GM12878 (cell line): Measurements from ENCODE around the gene FKBP1B. TPM values are rescaled to one million over a fixed set of nuclear protein-coding genes. Genes with fewer than 3 reads are reported as not detected.

ENCODE experiments used
- ATAC-seq: fragments of 200-7000 bp; cut with Tn5 transposase; 3 replicates; pipeline ENCODE4 v1.9.1; 2020; ENCODE audit warnings: mild to moderate bottlenecking, moderate library complexity
- BruUV-seq: library from RNA; stranded (reverse); fragments of 400-500 nt; replicated peaks from 2 replicates; lab custom pipeline; 2021; lab: Mats Ljungman, UMichigan
- CTCF ChIA-PET: fragments of 300-600 bp; sonication (Branson Sonifier 250); formaldehyde crosslinking; extraction: SDS; loops from one replicate; lab custom pipeline; 2021; ENCODE audit warnings: inconsistent platforms; lab: Yijun Ruan, JAX
- POLR2A ChIA-PET: fragments of 350-600 bp; formaldehyde crosslinking; extraction: SDS; loops from one replicate; lab custom pipeline; 2021; ENCODE audit warnings: inconsistent platforms; lab: Charles Lee
- RAD21 ChIA-PET: fragments of 300-600 bp; sonication (Branson Sonifier 250); formaldehyde crosslinking; loops from one replicate; lab custom pipeline; 2023; ENCODE audit warnings: antibody characterized with exemption; ENCODE audit not compliant: unreplicated experiment; lab: Charles Lee
- SMC1A ChIA-PET: fragments of 300-600 bp; sonication (Branson Sonifier 250); formaldehyde crosslinking; loops from one replicate; lab custom pipeline; 2023; ENCODE audit not compliant: unreplicated experiment, uncharacterized antibody; lab: Charles Lee
- DNase-seq: peaks from one replicate; pipeline ENCODE4 v3.0.0-alpha.2; 2011; ENCODE audit warnings: low read depth, low spot score
- FAIRE-seq: peaks from 3 replicates; lab custom pipeline; 2011; peaks lifted over from hg19 to GRCh38; lab: Jason Lieb, UNC
- H2AFZ ChIP-seq: 2 replicates; pipeline ENCODE4 v1.6.0; 2011; ENCODE audit warnings: low read depth, low read length, control low read depth; ENCODE audit not compliant: control insufficient read depth
- H3K27ac ChIP-seq: 2 replicates; pipeline ENCODE4 v1.5.1; 2011; ENCODE audit warnings: control low read depth; ENCODE audit not compliant: control insufficient read depth, insufficient read depth
- H3K27me3 ChIP-seq, 2 experiments: replicated peaks in 1 of 2; 2 replicates each; pipeline versions ENCODE4 v1.6.0 to v1.6.1; 2011; ENCODE audit warnings: low read length in 1 of 2; ENCODE audit not compliant: control insufficient read depth in 2 of 2, insufficient read depth in 2 of 2
- H3K36me3 ChIP-seq, 2 experiments: 2 replicates each; pipeline ENCODE4 v1.5.1; 2011; ENCODE audit warnings: low read length in 1 of 2; ENCODE audit not compliant: control insufficient read depth in 2 of 2, insufficient read depth in 2 of 2
- H3K4me1 ChIP-seq: 2 replicates; pipeline ENCODE4 v1.6.1; 2011; ENCODE audit warnings: mild to moderate bottlenecking, low read length, moderate library complexity, mixed read lengths; ENCODE audit not compliant: control insufficient read depth, insufficient read depth
- H3K4me2 ChIP-seq: 2 replicates; pipeline ENCODE4 v1.6.0; 2011; ENCODE audit warnings: control low read depth; ENCODE audit not compliant: control insufficient read depth, insufficient read depth
- H3K4me3 ChIP-seq: fragments of 200-600 bp; sonication (generic); 2 replicates; pipeline ENCODE4 v1.5.1; 2016
- H3K79me2 ChIP-seq: 2 replicates; pipeline ENCODE4 v1.6.0; 2011; ENCODE audit warnings: low read length; ENCODE audit not compliant: control insufficient read depth, insufficient read depth
- H3K9ac ChIP-seq: 2 replicates; pipeline ENCODE4 v1.8.0; 2011; ENCODE audit warnings: low read length, control low read depth, mixed read lengths; ENCODE audit not compliant: control insufficient read depth, insufficient read depth
- H3K9me3 ChIP-seq: replicated peaks from 3 replicates; pipeline ENCODE4 v1.5.1; 2011; ENCODE audit warnings: mild to moderate bottlenecking, low read length; ENCODE audit not compliant: control insufficient read depth, insufficient read depth
- H4K20me1 ChIP-seq: 2 replicates; pipeline ENCODE4 v1.6.0; 2011; ENCODE audit not compliant: control insufficient read depth, insufficient read depth
- ASH2L ChIP-seq: fragments of 300-600, 200-600 bp; sonication (generic); IDR thresholded peaks from 2 replicates; pipeline ENCODE4 v1.6.1; 2017; ENCODE audit warnings: low read depth, mild to moderate bottlenecking, borderline replicate concordance
- CBX5 ChIP-seq: sonication (generic); IDR thresholded peaks from 2 replicates; pipeline ENCODE4 v1.6.1; 2016; ENCODE audit warnings: low read depth, moderate library complexity, mild to moderate bottlenecking, inconsistent platforms
- CREM ChIP-seq: IDR thresholded peaks from 2 replicates; pipeline ENCODE4 v1.6.1; 2014; ENCODE audit warnings: antibody characterized with exemption, low read depth
- E2F8 ChIP-seq: fragments of 450-650 bp; IDR thresholded peaks from 2 replicates; pipeline ENCODE4 v1.6.1; 2018; ENCODE audit warnings: mild to moderate bottlenecking, low read depth, moderate library complexity; ENCODE audit not compliant: partially characterized antibody
- EGR1 ChIP-seq, 2 experiments: IDR thresholded peaks; 1 replicate in 1 of 2; 2 replicates in 1 of 2; pipeline ENCODE4 v1.6.1; 2011 to 2012; ENCODE audit warnings: low read depth in 2 of 2, low read length in 2 of 2, borderline replicate concordance in 1 of 2, mild to moderate bottlenecking in 1 of 2, moderate library complexity in 1 of 2
- HCFC1 ChIP-seq: fragments of 150-350 bp; IDR thresholded peaks from 2 replicates; pipeline ENCODE4 v1.6.1; 2014; ENCODE audit warnings: low read length
- HDGF ChIP-seq: fragments of 450-650 bp; IDR thresholded peaks from 2 replicates; pipeline ENCODE4 v1.6.1; 2016; ENCODE audit warnings: antibody characterized with exemption
- MTA2 ChIP-seq: fragments of 450-650 bp; IDR thresholded peaks from 2 replicates; pipeline ENCODE4 v1.6.1; 2016; ENCODE audit warnings: low read depth, mild to moderate bottlenecking, moderate library complexity
- MTA3 ChIP-seq: IDR thresholded peaks from 2 replicates; pipeline ENCODE4 v1.6.1; 2012; ENCODE audit warnings: low read length, inconsistent platforms, borderline replicate concordance
- POLR2A ChIP-seq: IDR thresholded peaks from 2 replicates; pipeline ENCODE4 v1.6.1; 2011; ENCODE audit warnings: low read depth, mild to moderate bottlenecking, low read length
- RB1 ChIP-seq: fragments of 450-650 bp; formaldehyde crosslinking; IDR thresholded peaks from 2 replicates; pipeline ENCODE4 v1.6.1; 2017; ENCODE audit warnings: mild to moderate bottlenecking, borderline replicate concordance
- RCOR1 ChIP-seq: conservative IDR thresholded peaks from 2 replicates; pipeline ENCODE4 v1.6.1; 2012; ENCODE audit warnings: low read depth, low read length, improper control_type of control experiment
- RELB ChIP-seq: fragments of 450-650 bp; IDR thresholded peaks from 2 replicates; pipeline ENCODE4 v1.6.1; 2017; ENCODE audit warnings: low read depth, mild to moderate bottlenecking, moderate library complexity
- STAT3 ChIP-seq: IDR thresholded peaks from 2 replicates; pipeline ENCODE4 v1.6.1; 2011; ENCODE audit warnings: low read depth, low read length, improper control_type of control experiment
- SUZ12 ChIP-seq: fragments of 200-600 bp; sonication (generic); IDR thresholded peaks from one replicate; pipeline ENCODE4 v1.6.1; 2018; ENCODE audit warnings: antibody characterized with exemption, mild to moderate bottlenecking; ENCODE audit not compliant: unreplicated experiment
- TAF1 ChIP-seq: IDR thresholded peaks from 2 replicates; pipeline ENCODE4 v1.6.1; 2011; ENCODE audit warnings: mild to moderate bottlenecking, low read depth, low read length, borderline replicate concordance
- TCF12 ChIP-seq: IDR thresholded peaks from 2 replicates; pipeline ENCODE4 v1.6.1; 2011; ENCODE audit warnings: low read depth, mild to moderate bottlenecking, low read length
- YY1 ChIP-seq: IDR thresholded peaks from 2 replicates; pipeline ENCODE4 v1.6.1; 2011; ENCODE audit warnings: low read depth, mild to moderate bottlenecking, low read length
- ZNF274 ChIP-seq: IDR thresholded peaks from one replicate; pipeline ENCODE4 v1.8.0; 2011; ENCODE audit not compliant: insufficient read length, insufficient read depth
- ZSCAN29 ChIP-seq: fragments of 450-650 bp; IDR thresholded peaks from 2 replicates; pipeline ENCODE4 v1.6.1; 2017; ENCODE audit warnings: mild to moderate bottlenecking, moderate library complexity
- WGBS: methylation state at CpG from one replicate; pipeline ENCODE4 v1.1.6; 2016; ENCODE audit warnings: low lambda C conversion rate; ENCODE audit not compliant: insufficient replicate concordance, insufficient coverage; ENCODE audit errors: missing lambda C conversion rate; 5-methylcytosine and 5-hydroxymethylcytosine counted together
- in situ Hi-C: fragments of 300-500 bp; cut with MboI; formaldehyde crosslinking; loops from 9 replicates; pipeline ENCODE4 v1.14.3; 2018; ENCODE audit warnings: mixed read lengths
- intact Hi-C: fragments of 100-400 bp; cut with micrococcal nuclease; formaldehyde crosslinking; loops from one replicate; pipeline ENCODE4 v1.14.2; 2022; ENCODE audit not compliant: unreplicated experiment
- polyA plus RNA-seq, 11 experiments: library from polyadenylated mRNA; depleted of rRNA in 4 of 11; unstranded in 6 of 11; stranded (reverse) in 5 of 11; fragments of >200 nt; fragmentation: Nextera tagmentation in 4 of 11; fragmentation: Illumina TruSeq in 1 of 11; extraction: Ambion mirVana in 4 of 11; extraction: Trizol in 1 of 11; gene quantifications; 1 replicate in 1 of 11; 2 replicates in 10 of 11; pipeline versions ENCODE4 v1.2.1 to v1.2.3, GENCODE V29; 2011 to 2016; ENCODE audit warnings: inconsistent platforms in 2 of 11, missing spikeins in 2 of 11, low read depth in 1 of 11
- total RNA-seq, 4 experiments: library from RNA; depleted of rRNA in 3 of 4; stranded (reverse); fragments of >200 nt in 3 of 4; fragmentation: Illumina TruSeq in 1 of 4; extraction: Trizol in 1 of 4; gene quantifications; 2 replicates each; pipeline versions ENCODE4 v1.2.1 to v1.2.3, GENCODE V29; 2013 to 2021

The FKBP1B gene
- total and polyA plus RNA-seq, 10 of the 15 experiments (the other 5 are each of a cell fraction or from before 2014, with no cell fraction given) = 0.18 to 0.53 (median 0.24) TPM

GRCh38 chr2:24016376-24016761 is 33.2 kb upstream of the FKBP1B start:
- no peak for FAIRE-seq
- no peak overlapping the region for H3K4me2 ChIP-seq
- RAD21 ChIA-PET = no interaction called here

More at GRCh38 chr2:24016376-24016761, 33.2 kb upstream of the FKBP1B start:
- Histone ChIP-seq H4K20me1 (no peaks in the 10 kb centered on the region), H3K4me1 (no peaks in the 10 kb centered on the region), H3K9me3 (no peaks in the 10 kb centered on the region), H3K4me3 (no peak overlapping the region), H3K9ac (no peak overlapping the region), H3K79me2 (no peaks in the 10 kb centered on the region), H2AFZ (no peak overlapping the region), H3K27me3 (peaks cover 0 to 4% of the 10 kb centered on the region in 2 experiments; a peak in 2 of 4 replicates), H3K27ac (no peak overlapping the region), H3K36me3 (no peaks in the 10 kb centered on the region)
- WGBS = 78% methylated on average over 9 of the region's 9 CpGs
- DNase-seq (no peak), ATAC-seq (no peak; the same call in 2 of the 3 replicates)
- TF ChIP-seq ZNF274 (no peak), ZSCAN29 (no peak), SUZ12 (no peak), HCFC1 (no peak), EGR1 (IDR thresholded peaks at IDR 0.05; ENCODE audit: borderline replicate concordance in 1 of 2, low read depth in 2 of 2, low read length in 2 of 2) (no peak), YY1 (no peak), HDGF (no peak), TCF12 (no peak), CREM (no peak), RELB (no peak), TAF1 (no peak), MTA3 (no peak), CBX5 (no peak), ASH2L (no peak), POLR2A (no peak), STAT3 (no peak), MTA2 (no peak), RCOR1 (no peak), E2F8 (no peak), RB1 (no peak)
- ChIA-PET POLR2A (no interaction called here), SMC1A (no interaction called here), CTCF (no interaction called here)
- intact Hi-C loops (no loop called here), in situ Hi-C loops (no loop called here)
- BruUV-seq = no TSS peak
